Peyer's patch (tissue), 4 donors: ENCODE measurements around the gene SPTB. TPM values are rescaled to one million over a fixed set of nuclear protein-coding genes. Genes with fewer than 3 reads are reported as not detected.

ENCODE experiments used
- DNase-seq, 3 donors: peaks; one replicate each; pipeline ENCODE4 v3.0.0-alpha.2; 2017 to 2019
- H3K27ac ChIP-seq, 4 donors: fragments of 200-600 bp; sonication (generic); one replicate each; pipeline ENCODE4 v1.5.1; 2016 to 2019
- H3K27me3 ChIP-seq, 2 donors: fragments of 200-600 bp; sonication (generic); one replicate each; pipeline ENCODE4 v1.5.1; 2019
- H3K36me3 ChIP-seq, 3 donors: fragments of 200-600 bp; sonication (generic); one replicate each; pipeline ENCODE4 v1.5.1; 2016 to 2019
- H3K4me1 ChIP-seq, 4 donors: fragments of 200-600 bp; sonication (generic); one replicate each; pipeline ENCODE4 v1.5.1; 2016 to 2019
- H3K4me3 ChIP-seq, 4 donors: fragments of 200-600 bp; sonication (generic); 1 replicate in 3 of 4; 2 replicates in 1 of 4; pipeline ENCODE4 v1.5.1; 2016 to 2019; ENCODE audit warnings: mild to moderate bottlenecking in 1 of 4
- H3K9me3 ChIP-seq, 4 donors: fragments of 200-600 bp; sonication (generic); one replicate each; pipeline ENCODE4 v1.5.1; 2016 to 2019; ENCODE audit warnings: mild to moderate bottlenecking in 1 of 4
- CTCF ChIP-seq, 6 experiments: fragments of 450-650 bp in 4 of 6; fragments of 200-600 bp in 2 of 6; sonication (generic) in 1 of 6; IDR thresholded peaks; one replicate each; pipeline ENCODE4 v1.5.1; 2017 to 2019; ENCODE audit warnings: antibody characterized with exemption in 6 of 6, mild to moderate bottlenecking in 3 of 6, moderate library complexity in 1 of 6
- POLR2A ChIP-seq, 2 donors: fragments of 450-650 bp; IDR thresholded peaks; one replicate each; pipeline ENCODE4 v1.5.1; 2017; ENCODE audit warnings: antibody characterized with exemption in 2 of 2, mild to moderate bottlenecking in 2 of 2, moderate library complexity in 2 of 2
- total RNA-seq, 4 donors: library from RNA; depleted of rRNA; stranded (reverse); fragments of >200 nt; gene quantifications; one replicate each; pipeline ENCODE4 v1.1.0, GENCODE V29; 2016

Gene SPTB
- total RNA-seq, 4 donors from 2014 or later = 0.57 to 2.5 (median 0.94) TPM; not detected in 1

DNA sequence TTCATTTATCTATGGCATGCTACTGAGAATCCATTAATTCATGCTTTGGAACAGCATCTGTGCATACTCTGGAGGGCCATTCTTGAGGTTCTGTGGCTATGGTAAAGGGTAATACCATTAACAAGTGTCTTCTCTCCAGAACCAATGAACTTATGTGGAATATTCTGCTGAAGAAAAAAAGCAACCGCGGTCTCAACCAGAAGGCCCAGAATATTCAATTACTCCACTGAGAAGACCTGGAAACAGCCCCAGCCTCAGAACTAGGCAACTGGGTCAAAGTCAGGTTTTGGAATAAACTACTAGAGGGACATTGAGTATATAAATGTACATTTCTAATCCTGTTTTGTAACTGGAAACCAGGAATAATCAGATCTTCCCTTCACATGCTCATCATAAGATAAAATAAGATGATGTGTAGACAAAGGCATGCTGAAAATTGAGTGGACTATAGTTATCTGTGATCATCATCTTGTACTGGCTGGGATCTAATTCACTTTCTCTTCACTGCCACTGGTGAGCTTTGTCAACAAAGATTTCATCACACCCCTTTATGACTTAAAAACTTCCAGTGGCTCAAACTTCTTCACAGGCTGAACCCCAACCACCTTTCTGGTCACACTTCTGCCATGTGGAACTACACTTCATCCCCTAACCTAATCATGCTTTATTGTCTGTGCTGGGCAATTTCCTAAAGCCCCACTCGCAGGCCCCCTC is 6.0 kb downstream of the SPTB start:
- no peaks in the 10 kb centered on the region for H3K36me3 ChIP-seq
- no peak overlapping the region for H3K4me3 ChIP-seq
- TF ChIP-seq CTCF (IDR thresholded peaks at IDR 0.05) = no peak
- no peak for TF ChIP-seq POLR2A (IDR thresholded peaks at IDR 0.05)

GRCh38 chr14:64871344-64871743 is 8.4 kb downstream of the SPTB start:
- TF ChIP-seq POLR2A (IDR thresholded peaks at IDR 0.05) = no peak
- no peak for TF ChIP-seq CTCF (IDR thresholded peaks at IDR 0.05)
- H3K9me3 ChIP-seq = no peaks in the 10 kb centered on the region

More for the DNA sequence above, 6.0 kb downstream of the SPTB start:
- Histone ChIP-seq H3K9me3 (no peaks in the 10 kb centered on the region), H3K27me3 (no peaks in the 10 kb centered on the region), H3K4me1 (no peaks in the 10 kb centered on the region), H3K27ac (no peak overlapping the region)
- no peak for DNase-seq

GRCh38 chr14:64870160-64870559 is 9.5 kb downstream of the SPTB start:
- no peak for TF ChIP-seq POLR2A (IDR thresholded peaks at IDR 0.05)
- TF ChIP-seq CTCF (IDR thresholded peaks at IDR 0.05) = no peak
- Histone ChIP-seq H3K4me3 (no peak overlapping the region), H3K27me3 (no peaks in the 10 kb centered on the region), H3K36me3 (no peaks in the 10 kb centered on the region), H3K4me1 (no peaks in the 10 kb centered on the region), H3K9me3 (no peaks in the 10 kb centered on the region), H3K27ac (no peak overlapping the region)
- DNase-seq = no peak

More at GRCh38 chr14:64871344-64871743, 8.4 kb downstream of the SPTB start:
- no peak overlapping the region for H3K27ac ChIP-seq
- no peaks in the 10 kb centered on the region for H3K36me3 ChIP-seq
- no peak for DNase-seq
- H3K4me3 ChIP-seq = no peak overlapping the region
- H3K27me3 ChIP-seq = no peaks in the 10 kb centered on the region
- no peaks in the 10 kb centered on the region for H3K4me1 ChIP-seq

- H3K4me1 ChIP-seq = no peaks in the 10 kb centered on the region
These were observed 10.9 kb downstream of the SPTB start for GRCh38 chr14:64868841-64869240.

GRCh38 chr14:64868379-64868778 is 11.3 kb downstream of the SPTB start:
- TF ChIP-seq CTCF (IDR thresholded peaks at IDR 0.05) (no peak), POLR2A (IDR thresholded peaks at IDR 0.05) (no peak)
- H3K4me1 ChIP-seq = no peaks in the 10 kb centered on the region
- no peaks in the 10 kb centered on the region for H3K36me3 ChIP-seq
- no peaks in the 10 kb centered on the region for H3K9me3 ChIP-seq
- H3K27me3 ChIP-seq = no peaks in the 10 kb centered on the region
- no peak overlapping the region for H3K27ac ChIP-seq
- no peak overlapping the region for H3K4me3 ChIP-seq
- DNase-seq = no peak

More at GRCh38 chr14:64868841-64869240, 10.9 kb downstream of the SPTB start:
- H3K36me3 ChIP-seq = no peaks in the 10 kb centered on the region
- no peak overlapping the region for H3K27ac ChIP-seq
- no peaks in the 10 kb centered on the region for H3K27me3 ChIP-seq
- TF ChIP-seq CTCF (IDR thresholded peaks at IDR 0.05) (no peak), POLR2A (IDR thresholded peaks at IDR 0.05) (no peak)
- no peak overlapping the region for H3K4me3 ChIP-seq
- no peaks in the 10 kb centered on the region for H3K9me3 ChIP-seq
- DNase-seq = no peak
